ENCODE results near the gene TRIM5. TPM values are rescaled to one million over a fixed set of nuclear protein-coding genes. Genes with fewer than 3 reads are reported as not detected.

TRIM5 gene
- polyA plus RNA-seq, 1 experiment, result 19.1 TPM

DNA sequence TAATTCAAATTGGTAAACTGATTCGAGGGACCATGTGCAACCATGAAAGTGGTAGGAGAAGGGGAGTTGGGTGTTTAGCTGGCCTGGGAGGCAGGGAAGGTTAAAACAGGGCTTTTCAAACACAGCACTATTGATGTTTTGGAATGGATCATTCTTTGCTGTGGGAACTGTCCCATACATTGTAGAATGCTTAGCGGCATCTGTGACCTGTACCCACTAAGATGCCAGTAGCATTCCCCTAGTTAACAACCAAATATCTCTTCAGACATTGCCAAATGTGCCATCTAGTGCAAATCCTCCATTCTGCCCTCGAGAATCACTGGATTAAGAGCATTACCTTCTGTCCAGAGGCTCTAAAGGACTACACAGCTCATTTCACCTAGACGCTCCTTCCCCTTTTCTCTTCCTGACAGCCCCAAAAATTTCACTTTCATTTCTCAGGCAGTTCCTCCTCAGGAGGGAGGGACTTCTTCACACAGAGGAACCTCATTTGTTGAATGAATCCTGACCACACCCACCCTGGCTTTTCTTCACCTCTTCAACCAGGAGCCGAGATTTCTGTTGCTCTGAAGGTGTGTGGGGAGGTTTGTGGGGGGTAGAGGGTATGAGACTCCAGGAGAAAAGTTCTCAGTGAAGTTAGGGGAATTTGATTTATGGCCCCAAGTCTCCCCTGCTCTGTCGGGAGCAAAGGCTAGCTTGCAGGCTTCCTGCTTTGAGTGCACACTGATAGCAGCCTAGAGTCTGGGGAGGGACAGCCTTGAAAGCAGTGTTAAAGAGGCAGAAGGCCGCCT is 60.2 kb downstream of the TRIM5 start, which contains the start of gene TRIM34:
Gene TRIM34 (plus strand): TSS at position 513 of the 791 bp plus-strand sequence. CDS start 7,331 bp downstream, outside the sequence.
- TF ChIP-seq, protein P1, sequence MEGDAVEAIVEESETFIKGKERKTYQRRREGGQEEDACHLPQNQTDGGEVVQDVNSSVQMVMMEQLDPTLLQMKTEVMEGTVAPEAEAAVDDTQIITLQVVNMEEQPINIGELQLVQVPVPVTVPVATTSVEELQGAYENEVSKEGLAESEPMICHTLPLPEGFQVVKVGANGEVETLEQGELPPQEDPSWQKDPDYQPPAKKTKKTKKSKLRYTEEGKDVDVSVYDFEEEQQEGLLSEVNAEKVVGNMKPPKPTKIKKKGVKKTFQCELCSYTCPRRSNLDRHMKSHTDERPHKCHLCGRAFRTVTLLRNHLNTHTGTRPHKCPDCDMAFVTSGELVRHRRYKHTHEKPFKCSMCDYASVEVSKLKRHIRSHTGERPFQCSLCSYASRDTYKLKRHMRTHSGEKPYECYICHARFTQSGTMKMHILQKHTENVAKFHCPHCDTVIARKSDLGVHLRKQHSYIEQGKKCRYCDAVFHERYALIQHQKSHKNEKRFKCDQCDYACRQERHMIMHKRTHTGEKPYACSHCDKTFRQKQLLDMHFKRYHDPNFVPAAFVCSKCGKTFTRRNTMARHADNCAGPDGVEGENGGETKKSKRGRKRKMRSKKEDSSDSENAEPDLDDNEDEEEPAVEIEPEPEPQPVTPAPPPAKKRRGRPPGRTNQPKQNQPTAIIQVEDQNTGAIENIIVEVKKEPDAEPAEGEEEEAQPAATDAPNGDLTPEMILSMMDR (IDR thresholded peaks at IDR 0.05; ENCODE audit: insufficient read depth, low read depth, low read length), result no peak
- no peak for DNase-seq (ENCODE audit: low read depth)
- Histone ChIP-seq H3K27me3 (ENCODE audit: control insufficient read depth, insufficient read depth, low read length) (no peaks in the 10 kb centered on the region), H3K36me3 (ENCODE audit: control insufficient read depth, insufficient read depth, low read length) (no peaks in the 10 kb centered on the region), H3K4me3 (ENCODE audit: low read depth, low read length) (peak within 1 kb of the TSS; percentile 57)
- CTCF ChIA-PET, result interaction anchor here (0.7 kb wide), 1 partner anchor 10 kb away, joined by 3 read pairs; no protein-coding TSS in a partner anchor
- POLR2A ChIA-PET, result interaction anchor here (0.6 kb wide), 1 partner anchor 1491 kb away, joined by 13 read pairs; no protein-coding TSS in a partner anchor

DNA sequence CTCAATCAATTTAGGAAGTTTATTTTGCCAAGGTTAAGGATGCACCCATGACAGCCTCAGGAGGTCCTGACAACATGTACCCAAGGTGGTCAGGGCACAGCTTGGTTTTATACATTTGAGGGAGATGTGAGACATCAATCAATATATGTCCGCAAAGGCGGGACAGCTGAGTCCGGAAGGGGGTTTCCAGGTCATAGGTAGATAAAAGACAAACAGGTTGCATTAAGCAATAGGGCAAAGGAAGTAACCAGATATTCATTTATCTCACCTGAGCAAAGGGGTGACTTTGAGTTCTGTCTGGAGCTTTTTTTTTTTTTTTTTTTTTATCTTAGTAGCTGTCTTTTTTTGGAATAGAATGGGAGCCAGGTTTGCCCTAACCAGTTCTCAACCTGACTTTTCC is 62.1 kb downstream of the TRIM5 start:
- TF ChIP-seq, protein P1 (IDR thresholded peaks at IDR 0.05; ENCODE audit: insufficient read depth, low read depth, low read length), result no peak
- ChIA-PET POLR2A (interaction anchor here (0.6 kb wide), 1 partner anchor 62 kb away, joined by 6 read pairs; no protein-coding TSS in a partner anchor), CTCF (no interaction called here)
- H3K4me3 ChIP-seq (ENCODE audit: low read depth, low read length), result no peak overlapping the region
- no peak for DNase-seq (ENCODE audit: low read depth)
- H3K36me3 ChIP-seq (ENCODE audit: control insufficient read depth, insufficient read depth, low read length), result no peaks in the 10 kb centered on the region
- H3K27me3 ChIP-seq (ENCODE audit: control insufficient read depth, insufficient read depth, low read length), result no peaks in the 10 kb centered on the region

DNA sequence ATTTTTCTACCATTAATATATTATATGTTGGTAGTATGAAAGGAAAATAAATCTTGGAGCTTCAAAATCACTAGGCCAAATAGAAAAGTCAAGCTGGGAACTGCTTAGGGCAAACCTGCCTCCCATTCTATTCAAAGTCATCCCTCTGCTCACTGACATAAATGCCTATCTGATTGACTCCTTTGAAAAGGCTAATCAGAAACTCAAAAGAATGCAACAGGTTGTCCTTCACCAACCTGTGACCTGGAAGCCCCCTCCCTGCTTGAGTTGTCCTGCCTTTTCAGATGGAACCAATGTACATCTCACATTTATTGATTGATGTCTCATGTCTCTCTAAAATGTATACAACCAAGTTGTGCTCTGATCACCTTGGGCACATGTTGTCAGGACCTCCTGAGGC is 63.3 kb downstream of the TRIM5 start:
- Histone ChIP-seq H3K36me3 (ENCODE audit: control insufficient read depth, insufficient read depth, low read length) (no peaks in the 10 kb centered on the region), H3K27me3 (ENCODE audit: control insufficient read depth, insufficient read depth, low read length) (no peaks in the 10 kb centered on the region), H3K4me3 (ENCODE audit: low read depth, low read length) (no peak overlapping the region)
- ChIA-PET POLR2A (no interaction called here), CTCF (interaction anchor here (1.4 kb wide), 1 partner anchor 63 kb away, joined by 4 read pairs; the partner anchor contains the start of gene TRIM5)
- TF ChIP-seq, protein P1 (IDR thresholded peaks at IDR 0.05; ENCODE audit: insufficient read depth, low read depth, low read length), result no peak
- no peak for DNase-seq (ENCODE audit: low read depth)

DNA sequence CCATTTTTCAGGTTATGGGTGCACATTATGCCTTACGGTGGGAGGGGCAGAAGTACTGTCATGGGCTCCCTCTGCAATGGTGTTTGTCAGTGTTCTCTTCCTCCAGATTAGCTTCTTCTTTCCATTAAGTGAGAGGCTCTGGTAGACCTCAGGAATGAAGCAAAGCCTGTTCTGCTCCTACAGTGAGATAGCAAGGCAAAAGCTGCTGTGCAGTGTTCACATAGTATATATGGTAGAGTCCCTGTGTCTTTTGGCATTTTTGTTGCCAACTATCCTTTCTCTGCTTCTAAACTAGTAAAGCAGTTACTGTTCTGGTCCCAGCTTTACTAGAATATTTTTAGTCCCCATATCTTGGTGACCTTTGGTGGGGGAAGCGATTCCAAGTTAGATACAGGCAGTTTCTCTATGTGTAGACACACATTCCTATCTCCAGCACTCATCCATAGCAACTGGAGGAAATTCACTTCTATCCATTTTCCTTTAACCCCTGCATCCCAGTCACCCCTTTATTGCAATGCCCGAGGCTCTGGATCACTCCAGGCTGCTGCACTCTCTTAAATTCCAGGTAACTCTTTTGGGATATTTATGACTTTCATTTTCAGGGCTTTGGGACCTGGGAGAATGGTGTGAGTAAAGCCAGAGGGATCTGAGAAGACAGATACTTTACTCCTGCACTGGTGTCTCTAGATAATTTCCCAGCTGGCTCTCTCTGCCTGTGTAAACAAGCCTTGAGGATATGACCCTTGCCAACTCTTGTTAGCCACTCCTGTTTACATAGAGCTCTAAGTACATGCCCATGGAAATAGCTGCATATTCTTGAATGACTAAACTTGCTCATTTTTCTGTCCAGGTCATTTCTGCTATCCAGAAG is 64.0 kb downstream of the TRIM5 start:
- no peak overlapping the region for H3K4me3 ChIP-seq (ENCODE audit: low read depth, low read length)
- H3K27me3 ChIP-seq (ENCODE audit: control insufficient read depth, insufficient read depth, low read length), result no peaks in the 10 kb centered on the region
- CTCF ChIA-PET, result interaction anchor here (0.8 to 1.4 kb wide), 2 partner anchors 20 to 64 kb away, joined by 4 read pairs; partner anchors contain the start of gene TRIM5
- peak; percentile 52 for DNase-seq (ENCODE audit: low read depth)
- TF ChIP-seq, protein P1 (IDR thresholded peaks at IDR 0.05; ENCODE audit: insufficient read depth, low read depth, low read length), result no peak
- POLR2A ChIA-PET, result interaction anchor here (1.2 kb wide), 1 partner anchor 70 kb away, joined by 8 read pairs; no protein-coding TSS in a partner anchor
- no peaks in the 10 kb centered on the region for H3K36me3 ChIP-seq (ENCODE audit: control insufficient read depth, insufficient read depth, low read length)

Data from BJ (cell line).